Neural cell (in vitro differentiated cells): Measurements from ENCODE around the gene MAN2C1. TPM values are rescaled to one million over a fixed set of nuclear protein-coding genes. Genes with fewer than 3 reads are reported as not detected.

Source experiments
- H2AFZ ChIP-seq: fragments of 200-600, 300-800 bp; sonication (generic), shearing (Covaris generic); 2 replicates; pipeline ENCODE4 v1.6.0; 2014; ENCODE audit warnings: low read depth, mild to moderate bottlenecking, antibody characterized with exemption, low read length, moderate library complexity
- H3F3A ChIP-seq: fragments of 200-600 bp; shearing (Covaris generic); 2 replicates; pipeline ENCODE4 v1.6.1; 2016; ENCODE audit warnings: mild to moderate bottlenecking, moderate library complexity, mixed read lengths, antibody characterized with exemption, low read length; ENCODE audit not compliant: insufficient read depth, poor library complexity, severe bottlenecking
- H3K27ac ChIP-seq: fragments of 200-600, 300-800 bp; sonication (generic), shearing (Covaris generic); 2 replicates; pipeline ENCODE4 v1.5.1; 2014; ENCODE audit warnings: mild to moderate bottlenecking, low read length, moderate library complexity
- H3K27me3 ChIP-seq: fragments of 300-800, 200-600 bp; sonication (generic), shearing (Covaris generic); 2 replicates; pipeline ENCODE4 v1.6.0; 2014; ENCODE audit warnings: mild to moderate bottlenecking, low read depth, low read length, moderate library complexity; ENCODE audit not compliant: insufficient read depth
- H3K36me3 ChIP-seq: fragments of 300-800, 200-600 bp; sonication (generic), shearing (Covaris generic); 2 replicates; pipeline ENCODE4 v1.5.1; 2014; ENCODE audit warnings: mild to moderate bottlenecking, antibody characterized with exemption, low read length, moderate library complexity; ENCODE audit not compliant: insufficient read depth
- H3K4me2 ChIP-seq: fragments of 300-800, 200-600 bp; sonication (generic), shearing (Covaris generic); 2 replicates; pipeline ENCODE4 v1.6.0; 2014; ENCODE audit warnings: mild to moderate bottlenecking, low read length
- H3K4me3 ChIP-seq: fragments of 300-800, 200-600 bp; sonication (generic), shearing (Covaris generic); 2 replicates; pipeline ENCODE4 v1.5.1; 2014; ENCODE audit warnings: mild to moderate bottlenecking, low read length, moderate library complexity
- H3K79me2 ChIP-seq: fragments of 200-600 bp; shearing (Covaris generic); replicated peaks from 2 replicates; pipeline ENCODE4 v1.6.0; 2014; ENCODE audit warnings: mild to moderate bottlenecking, low read length, moderate library complexity; ENCODE audit not compliant: insufficient read depth
- H3K9ac ChIP-seq: fragments of 300-800, 200-600 bp; sonication (generic), shearing (Covaris generic); 2 replicates; pipeline ENCODE4 v1.6.1; 2016; ENCODE audit warnings: mild to moderate bottlenecking, low read length, mixed read lengths
- H3K9me2 ChIP-seq: fragments of 200-600 bp; shearing (Covaris generic); 2 replicates; pipeline ENCODE4 v1.6.1; 2016; ENCODE audit warnings: mild to moderate bottlenecking, low read length, mixed read lengths; ENCODE audit not compliant: insufficient read depth
- H3K9me3 ChIP-seq: fragments of 200-600, 300-800 bp; sonication (generic), shearing (Covaris generic); 2 replicates; pipeline ENCODE4 v1.6.1; 2016; ENCODE audit warnings: mild to moderate bottlenecking, mixed run types, low read length, moderate library complexity, mixed read lengths
- H4K20me1 ChIP-seq: fragments of 200-600 bp; shearing (Covaris generic); 2 replicates; pipeline ENCODE4 v1.6.1; 2016; ENCODE audit warnings: mild to moderate bottlenecking, mixed run types; ENCODE audit not compliant: insufficient read depth
- EP300 ChIP-seq: fragments of 450-650 bp; conservative IDR thresholded peaks from 2 replicates; pipeline ENCODE4 v1.6.1; 2014; ENCODE audit warnings: antibody characterized with exemption, mild to moderate bottlenecking, moderate library complexity; ENCODE audit not compliant: poor library complexity, severe bottlenecking
- EZH2 ChIP-seq: fragments of 200-600, 300-800 bp; shearing (Covaris generic), sonication (generic); IDR thresholded peaks from 2 replicates; pipeline ENCODE4 v1.6.1; 2014; ENCODE audit warnings: antibody characterized with exemption, low read length, borderline replicate concordance, mild to moderate bottlenecking; ENCODE audit not compliant: insufficient read depth, poor library complexity, severe bottlenecking
- MXI1 ChIP-seq: fragments of 450-650 bp; conservative IDR thresholded peaks from 2 replicates; pipeline ENCODE4 v1.6.1; 2014; ENCODE audit warnings: antibody characterized with exemption, mild to moderate bottlenecking; ENCODE audit not compliant: poor library complexity, severe bottlenecking
- POLR2AphosphoS5 ChIP-seq: IDR thresholded peaks from 2 replicates; pipeline ENCODE4 v1.6.1; 2012
- RAD21 ChIP-seq: fragments of 450-650 bp; conservative IDR thresholded peaks from 2 replicates; pipeline ENCODE4 v1.6.1; 2014; ENCODE audit warnings: antibody characterized with exemption, mild to moderate bottlenecking, moderate library complexity
- SMC3 ChIP-seq: fragments of 450-650 bp; conservative IDR thresholded peaks from 2 replicates; pipeline ENCODE4 v1.6.1; 2014; ENCODE audit warnings: antibody characterized with exemption, mild to moderate bottlenecking, moderate library complexity; ENCODE audit not compliant: poor library complexity
- TAF1 ChIP-seq: IDR thresholded peaks from 2 replicates; pipeline ENCODE4 v1.6.1; 2012; ENCODE audit warnings: low read depth
- polyA plus RNA-seq: library from polyadenylated mRNA; depleted of rRNA; stranded (reverse); fragments of >200 nt; gene quantifications from 2 replicates; pipeline ENCODE4 v1.2.3, GENCODE V29; 2014
- TF ChIP-seq, protein P1 (sequence below): fragments of 450-650 bp; IDR thresholded peaks from 2 replicates; pipeline ENCODE4 v1.5.1; 2014; ENCODE audit warnings: antibody characterized with exemption, mild to moderate bottlenecking, moderate library complexity; ENCODE audit not compliant: poor library complexity, severe bottlenecking
- TF ChIP-seq, protein P2 (sequence below): IDR thresholded peaks from 2 replicates; pipeline ENCODE4 v1.6.1; 2012; ENCODE audit warnings: borderline replicate concordance

Gene MAN2C1
- polyA plus RNA-seq, 1 donor from 2014 or later, result 261 TPM

DNA sequence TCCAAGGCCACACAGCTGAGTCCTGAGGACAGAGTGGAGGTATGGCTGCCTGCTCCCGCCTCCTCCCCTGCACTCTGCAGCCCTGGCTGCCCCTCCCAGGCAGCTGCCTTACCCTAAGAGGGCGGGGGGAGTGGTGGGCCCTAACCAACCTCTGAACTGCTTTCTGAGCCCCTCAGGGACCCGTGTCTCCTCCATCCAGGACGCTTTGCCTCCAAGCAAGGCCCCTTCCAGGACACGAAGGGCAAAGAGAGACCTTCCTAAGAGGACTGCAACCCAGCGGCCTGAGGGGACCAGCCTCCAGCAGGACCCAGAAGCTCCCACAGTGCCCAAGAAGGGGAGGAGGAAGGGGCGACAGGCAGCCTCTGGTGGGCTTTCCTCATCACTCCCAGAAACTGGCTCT is 14.0 kb downstream of the MAN2C1 start:
- no peaks in the 10 kb centered on the region for H3K9me3 ChIP-seq
- H3K9me2 ChIP-seq, result no peaks in the 10 kb centered on the region
- no peaks in the 10 kb centered on the region for H3K27me3 ChIP-seq
- H2AFZ ChIP-seq, result no peak overlapping the region
- no peaks in the 10 kb centered on the region for H3K79me2 ChIP-seq
- no peak overlapping the region for H3K4me2 ChIP-seq
- no peak overlapping the region for H3K9ac ChIP-seq
- no peaks in the 10 kb centered on the region for H3K36me3 ChIP-seq
- no peak for TF ChIP-seq SMC3
- TF ChIP-seq, protein P1, sequence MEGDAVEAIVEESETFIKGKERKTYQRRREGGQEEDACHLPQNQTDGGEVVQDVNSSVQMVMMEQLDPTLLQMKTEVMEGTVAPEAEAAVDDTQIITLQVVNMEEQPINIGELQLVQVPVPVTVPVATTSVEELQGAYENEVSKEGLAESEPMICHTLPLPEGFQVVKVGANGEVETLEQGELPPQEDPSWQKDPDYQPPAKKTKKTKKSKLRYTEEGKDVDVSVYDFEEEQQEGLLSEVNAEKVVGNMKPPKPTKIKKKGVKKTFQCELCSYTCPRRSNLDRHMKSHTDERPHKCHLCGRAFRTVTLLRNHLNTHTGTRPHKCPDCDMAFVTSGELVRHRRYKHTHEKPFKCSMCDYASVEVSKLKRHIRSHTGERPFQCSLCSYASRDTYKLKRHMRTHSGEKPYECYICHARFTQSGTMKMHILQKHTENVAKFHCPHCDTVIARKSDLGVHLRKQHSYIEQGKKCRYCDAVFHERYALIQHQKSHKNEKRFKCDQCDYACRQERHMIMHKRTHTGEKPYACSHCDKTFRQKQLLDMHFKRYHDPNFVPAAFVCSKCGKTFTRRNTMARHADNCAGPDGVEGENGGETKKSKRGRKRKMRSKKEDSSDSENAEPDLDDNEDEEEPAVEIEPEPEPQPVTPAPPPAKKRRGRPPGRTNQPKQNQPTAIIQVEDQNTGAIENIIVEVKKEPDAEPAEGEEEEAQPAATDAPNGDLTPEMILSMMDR, result no peak
- no peak for TF ChIP-seq POLR2AphosphoS5
- no peak for TF ChIP-seq EZH2
- TF ChIP-seq, protein P2, sequence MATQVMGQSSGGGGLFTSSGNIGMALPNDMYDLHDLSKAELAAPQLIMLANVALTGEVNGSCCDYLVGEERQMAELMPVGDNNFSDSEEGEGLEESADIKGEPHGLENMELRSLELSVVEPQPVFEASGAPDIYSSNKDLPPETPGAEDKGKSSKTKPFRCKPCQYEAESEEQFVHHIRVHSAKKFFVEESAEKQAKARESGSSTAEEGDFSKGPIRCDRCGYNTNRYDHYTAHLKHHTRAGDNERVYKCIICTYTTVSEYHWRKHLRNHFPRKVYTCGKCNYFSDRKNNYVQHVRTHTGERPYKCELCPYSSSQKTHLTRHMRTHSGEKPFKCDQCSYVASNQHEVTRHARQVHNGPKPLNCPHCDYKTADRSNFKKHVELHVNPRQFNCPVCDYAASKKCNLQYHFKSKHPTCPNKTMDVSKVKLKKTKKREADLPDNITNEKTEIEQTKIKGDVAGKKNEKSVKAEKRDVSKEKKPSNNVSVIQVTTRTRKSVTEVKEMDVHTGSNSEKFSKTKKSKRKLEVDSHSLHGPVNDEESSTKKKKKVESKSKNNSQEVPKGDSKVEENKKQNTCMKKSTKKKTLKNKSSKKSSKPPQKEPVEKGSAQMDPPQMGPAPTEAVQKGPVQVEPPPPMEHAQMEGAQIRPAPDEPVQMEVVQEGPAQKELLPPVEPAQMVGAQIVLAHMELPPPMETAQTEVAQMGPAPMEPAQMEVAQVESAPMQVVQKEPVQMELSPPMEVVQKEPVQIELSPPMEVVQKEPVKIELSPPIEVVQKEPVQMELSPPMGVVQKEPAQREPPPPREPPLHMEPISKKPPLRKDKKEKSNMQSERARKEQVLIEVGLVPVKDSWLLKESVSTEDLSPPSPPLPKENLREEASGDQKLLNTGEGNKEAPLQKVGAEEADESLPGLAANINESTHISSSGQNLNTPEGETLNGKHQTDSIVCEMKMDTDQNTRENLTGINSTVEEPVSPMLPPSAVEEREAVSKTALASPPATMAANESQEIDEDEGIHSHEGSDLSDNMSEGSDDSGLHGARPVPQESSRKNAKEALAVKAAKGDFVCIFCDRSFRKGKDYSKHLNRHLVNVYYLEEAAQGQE, result no peak
- TF ChIP-seq TAF1, result no peak
- no peak for TF ChIP-seq MXI1
- no peak for TF ChIP-seq RAD21
- no peak for TF ChIP-seq EP300
- H3F3A ChIP-seq, result no peaks in the 10 kb centered on the region
- no peak overlapping the region for H3K27ac ChIP-seq
- no peaks in the 10 kb centered on the region for H4K20me1 ChIP-seq
- no peak overlapping the region for H3K4me3 ChIP-seq

DNA sequence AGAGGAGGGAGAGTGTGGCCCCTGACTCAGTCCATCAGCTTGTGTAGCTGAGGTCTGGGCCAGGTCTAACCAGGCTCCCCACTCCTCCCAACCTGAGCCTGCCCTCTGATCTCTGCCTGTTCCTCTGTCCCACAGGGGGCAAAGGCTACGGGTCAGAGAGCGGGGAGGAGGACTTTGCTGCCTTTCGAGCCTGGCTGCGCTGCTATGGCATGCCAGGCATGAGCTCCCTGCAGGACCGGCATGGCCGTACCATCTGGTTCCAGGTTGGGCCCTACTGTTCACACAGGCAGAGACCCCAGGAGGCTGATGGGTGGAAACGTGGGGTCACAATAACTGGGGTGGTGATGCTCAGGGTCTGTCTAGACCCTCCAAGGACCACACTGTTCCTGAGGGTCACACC is 14.8 kb downstream of the MAN2C1 start:
- Histone ChIP-seq H3K36me3 (no peaks in the 10 kb centered on the region), H2AFZ (no peak overlapping the region), H3K27me3 (peaks cover 6% of the 10 kb centered on the region), H3K27ac (no peak overlapping the region), H4K20me1 (no peaks in the 10 kb centered on the region), H3K9ac (no peak overlapping the region), H3K4me3 (no peak overlapping the region), H3F3A (no peaks in the 10 kb centered on the region), H3K79me2 (no peaks in the 10 kb centered on the region), H3K9me2 (no peaks in the 10 kb centered on the region), H3K4me2 (no peak overlapping the region), H3K9me3 (no peaks in the 10 kb centered on the region)
- TF ChIP-seq EP300 (no peak), POLR2AphosphoS5 (no peak), SMC3 (no peak), EZH2 (no peak), TAF1 (no peak), MXI1 (no peak), RAD21 (no peak)
- TF ChIP-seq, protein P1, result no peak
- TF ChIP-seq, protein P2, result no peak
